ENCODE results near the gene NCKAP5.

NCKAP5 gene

DNA sequence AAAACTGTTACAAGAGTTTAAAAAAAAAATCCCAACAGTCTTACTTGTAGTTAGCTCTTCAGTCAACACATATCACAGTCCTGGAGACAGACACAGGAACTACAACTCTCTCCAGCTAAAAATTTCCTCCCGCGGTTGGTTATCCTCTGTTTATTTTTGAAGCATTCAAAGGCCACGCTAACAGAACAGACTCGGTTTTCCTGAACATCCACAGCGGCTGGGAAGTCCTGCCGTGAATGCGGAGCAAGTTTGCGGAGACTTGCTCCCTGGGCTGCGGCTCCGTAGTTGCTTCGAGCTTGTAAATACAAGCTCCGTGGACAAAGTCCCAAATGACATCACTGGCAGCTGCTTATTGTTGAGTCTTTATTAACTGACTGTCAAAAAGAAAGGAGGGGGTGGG, at the start of gene NCKAP5:
Gene NCKAP5 (minus strand): TSS at position 292 of the 400 bp plus-strand sequence. CDS start 50,937 bp downstream, outside the sequence.
- Histone ChIP-seq H3K4me2 (peak within 1 kb of the TSS; percentile 62 to 86 (median 68)), H3K9ac (peak within 1 kb of the TSS in 3 of 11 experiments; percentile 15 to 35 (median 29); a peak in 4 of 22 replicates), H3K27ac (no peak within 1 kb of the TSS), H3K4me1 (peaks cover 22 to 85% (median 64%) of the 10 kb centered on the region in 10 experiments), H4K20me1 (no peaks in the 10 kb centered on the region), H3K9me3 (replicated peaks in 1 of 11) (peaks cover 0 to 18% (median 6%) of the 10 kb centered on the region in 11 experiments; a peak in 13 of 22 replicates), H3K4me3 (peak within 1 kb of the TSS in 9 of 10 experiments; percentile 5 to 57 (median 35); a peak in 12 of 20 replicates), H3K27me3 (peaks cover 53 to 69% (median 64%) of the 10 kb centered on the region in 11 experiments), H3K36me3 (no peaks in the 10 kb centered on the region)
- no peak for TF ChIP-seq Cebpa-rat (IDR thresholded peaks at IDR 0.05)

DNA sequence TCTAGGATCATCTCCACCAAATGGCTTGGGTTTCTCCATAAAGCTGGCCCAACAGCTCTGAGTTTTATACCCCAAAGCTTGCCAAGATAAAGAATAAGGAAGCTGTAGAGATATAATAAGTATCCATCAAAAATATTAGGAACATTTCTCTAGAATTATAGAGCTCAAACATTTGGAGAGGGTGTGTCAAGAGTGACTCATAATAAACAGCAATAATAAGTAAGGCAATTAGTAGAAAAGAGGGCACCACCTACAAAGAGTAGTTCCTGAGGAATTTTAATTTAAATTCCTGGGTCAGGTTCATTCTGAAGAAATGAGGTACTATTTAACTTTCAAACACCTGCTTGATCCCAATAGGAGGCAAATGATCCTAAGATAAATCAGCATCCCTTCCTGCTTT, 41.4 kb upstream of the NCKAP5 start:
- TF ChIP-seq Cebpa-rat (IDR thresholded peaks at IDR 0.05) = no peak
- Histone ChIP-seq H4K20me1 (no peaks in the 10 kb centered on the region), H3K36me3 (no peaks in the 10 kb centered on the region), H3K27ac (no peak overlapping the region), H3K4me2 (no peak overlapping the region), H3K9me3 (replicated peaks in 1 of 11) (peaks cover 0 to 9% (median 7%) of the 10 kb centered on the region in 11 experiments; a peak in 8 of 22 replicates), H3K27me3 (no peaks in the 10 kb centered on the region), H3K9ac (no peak overlapping the region), H3K4me3 (no peak overlapping the region), H3K4me1 (no peaks in the 10 kb centered on the region)

DNA sequence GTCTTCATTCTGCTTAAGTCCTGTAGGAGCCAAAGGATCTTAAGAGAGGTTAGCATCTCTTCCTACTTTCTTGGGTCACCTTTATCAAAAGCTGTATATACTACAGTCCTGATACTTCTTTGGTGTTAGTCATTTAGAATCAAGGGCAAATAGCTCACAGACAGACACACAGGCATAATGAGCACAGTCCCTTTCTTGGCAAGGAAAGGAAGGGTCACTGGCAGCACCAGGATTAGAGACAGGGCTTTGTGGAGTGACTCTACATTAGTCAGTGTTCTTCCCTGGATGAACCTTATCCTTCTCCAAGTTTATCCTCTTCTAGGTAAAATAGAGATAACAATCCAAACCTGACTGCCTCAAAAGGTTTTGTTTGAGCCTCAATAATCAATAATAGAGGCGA, 40.0 kb upstream of the NCKAP5 start:
- H3K9me3 ChIP-seq (replicated peaks in 1 of 11) = no peaks in the 10 kb centered on the region; a peak in 1 of 22 replicates
- no peaks in the 10 kb centered on the region for H4K20me1 ChIP-seq
- no peak overlapping the region for H3K9ac ChIP-seq
- H3K4me2 ChIP-seq = no peak overlapping the region
- H3K27me3 ChIP-seq = no peaks in the 10 kb centered on the region
- no peaks in the 10 kb centered on the region for H3K36me3 ChIP-seq
- H3K4me1 ChIP-seq = no peaks in the 10 kb centered on the region
- no peak overlapping the region for H3K4me3 ChIP-seq
- H3K27ac ChIP-seq = no peak overlapping the region
- no peak for TF ChIP-seq Cebpa-rat (IDR thresholded peaks at IDR 0.05)

DNA sequence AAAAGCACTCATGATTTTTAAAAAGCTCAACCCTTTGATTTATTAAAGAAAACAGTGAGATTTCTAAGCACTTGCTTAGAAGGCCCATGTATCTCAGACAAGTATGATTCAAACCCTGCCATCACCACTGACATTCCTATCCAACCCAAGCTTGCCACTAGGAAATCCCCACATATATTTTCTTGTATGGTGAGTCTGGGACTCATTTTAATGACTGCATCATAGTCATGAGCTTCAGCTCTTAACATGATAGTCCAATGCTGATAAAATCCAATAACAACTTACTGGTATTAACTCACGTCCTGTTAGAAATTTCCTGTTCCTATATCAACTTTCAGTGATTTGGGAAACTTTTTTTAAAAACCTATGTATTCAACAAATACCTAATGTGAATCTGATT, 39.4 kb upstream of the NCKAP5 start:
- TF ChIP-seq Cebpa-rat (IDR thresholded peaks at IDR 0.05) = no peak
- Histone ChIP-seq H4K20me1 (no peaks in the 10 kb centered on the region), H3K27ac (no peak overlapping the region), H3K4me2 (no peak overlapping the region), H3K36me3 (no peaks in the 10 kb centered on the region), H3K4me1 (peaks cover 0 to 5% (median 0%) of the 10 kb centered on the region in 10 experiments; a peak in 1 of 20 replicates), H3K27me3 (no peaks in the 10 kb centered on the region; a peak in 1 of 22 replicates), H3K9me3 (replicated peaks in 1 of 11) (no peaks in the 10 kb centered on the region), H3K9ac (no peak overlapping the region), H3K4me3 (no peak overlapping the region)

DNA sequence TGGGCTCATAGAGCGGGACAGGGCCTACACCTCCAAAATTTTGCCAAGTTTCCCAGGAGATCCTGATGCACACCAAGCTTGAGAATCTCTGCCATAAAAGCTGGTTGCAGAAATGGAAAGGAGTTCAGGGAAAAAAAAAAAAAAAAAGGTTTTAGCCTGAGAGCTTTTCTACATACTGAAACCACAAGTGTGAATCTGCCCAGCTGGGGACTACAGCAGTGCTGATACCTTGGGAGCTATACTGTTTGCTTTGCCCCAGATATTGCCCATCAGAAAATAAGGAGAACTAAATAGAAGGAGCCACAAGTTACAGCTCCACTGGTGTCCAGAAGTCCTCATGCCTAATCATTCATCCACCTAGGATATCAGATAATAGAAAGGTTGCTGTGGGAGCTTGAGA, 38.4 kb upstream of the NCKAP5 start:
- no peaks in the 10 kb centered on the region; a peak in 1 of 22 replicates for H3K27me3 ChIP-seq
- TF ChIP-seq Cebpa-rat (IDR thresholded peaks at IDR 0.05) = no peak
- no peaks in the 10 kb centered on the region for H3K36me3 ChIP-seq
- no peak overlapping the region for H3K4me3 ChIP-seq
- H3K9me3 ChIP-seq (replicated peaks in 1 of 11) = no peaks in the 10 kb centered on the region
- H3K27ac ChIP-seq = no peak overlapping the region
- no peak overlapping the region for H3K9ac ChIP-seq
- no peak overlapping the region for H3K4me2 ChIP-seq
- peaks cover 0 to 9% (median 0%) of the 10 kb centered on the region in 10 experiments; a peak in 3 of 20 replicates for H3K4me1 ChIP-seq
- no peaks in the 10 kb centered on the region for H4K20me1 ChIP-seq

DNA sequence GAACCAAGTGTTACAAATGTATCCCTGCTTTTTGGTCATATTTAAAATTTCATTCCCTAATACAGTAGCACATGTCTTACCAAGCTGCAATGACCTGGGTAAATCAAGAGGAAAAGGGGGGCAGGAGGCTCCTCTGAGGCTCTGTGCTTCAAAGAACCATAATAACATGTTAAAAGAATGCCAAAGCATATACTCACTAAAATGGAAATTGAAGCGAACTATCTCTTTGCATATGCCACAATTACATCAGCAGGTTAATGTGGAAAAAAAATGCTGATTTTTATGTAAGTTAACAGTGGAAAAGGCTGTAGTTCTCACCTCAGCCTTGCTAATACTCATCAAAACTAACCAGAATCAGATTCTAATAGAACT, 37.5 kb upstream of the NCKAP5 start:
- Histone ChIP-seq H3K4me1 (peaks cover 0 to 9% (median 0%) of the 10 kb centered on the region in 10 experiments; a peak in 3 of 20 replicates), H3K4me2 (no peak overlapping the region), H4K20me1 (no peaks in the 10 kb centered on the region), H3K9ac (no peak overlapping the region), H3K27ac (no peak overlapping the region), H3K27me3 (peaks cover 0 to 2% (median 0%) of the 10 kb centered on the region in 11 experiments; a peak in 1 of 22 replicates), H3K9me3 (replicated peaks in 1 of 11) (no peaks in the 10 kb centered on the region), H3K4me3 (no peak overlapping the region), H3K36me3 (no peaks in the 10 kb centered on the region)
- TF ChIP-seq Cebpa-rat (IDR thresholded peaks at IDR 0.05) = no peak

DNA sequence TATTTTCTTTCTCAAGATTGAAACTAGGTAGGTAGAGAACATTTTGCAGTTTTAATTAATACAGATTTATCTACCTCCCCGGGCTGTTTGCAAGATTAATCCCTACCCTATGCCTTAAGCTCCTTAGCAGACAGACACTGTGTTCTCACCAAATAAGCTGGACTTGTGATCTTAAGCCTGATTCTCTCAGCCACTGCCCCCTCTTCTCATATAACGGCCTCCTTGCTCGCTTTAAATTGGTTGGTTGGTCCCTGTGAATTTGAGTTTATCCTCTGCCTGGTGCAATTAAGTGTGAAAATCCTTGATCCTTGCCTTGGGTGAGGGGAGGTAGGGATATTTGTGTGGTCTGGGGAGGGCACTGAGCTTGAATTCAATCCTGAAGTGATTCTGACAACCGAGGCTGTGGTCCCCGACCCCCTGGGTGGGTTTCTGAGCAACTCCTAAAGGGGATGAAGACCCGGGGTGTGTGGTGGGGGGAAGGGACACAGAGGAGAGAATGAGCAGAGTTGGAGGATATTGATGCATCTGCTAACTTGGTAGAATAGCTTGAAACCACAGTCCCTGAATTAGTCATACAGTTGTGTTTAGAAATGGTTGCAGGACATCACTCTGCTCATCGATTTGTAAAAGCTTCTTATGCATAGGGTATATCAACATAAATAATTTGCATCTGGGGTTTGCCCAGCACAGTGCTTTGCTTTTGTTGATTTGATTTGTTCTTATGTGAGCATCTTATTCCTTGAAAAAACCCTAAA, 36.9 kb upstream of the NCKAP5 start:
- Histone ChIP-seq H3K9ac (no peak overlapping the region), H3K27ac (no peak overlapping the region), H3K4me3 (no peak overlapping the region), H3K4me1 (peaks cover 0 to 9% (median 0%) of the 10 kb centered on the region in 10 experiments; a peak in 5 of 20 replicates), H3K9me3 (replicated peaks in 1 of 11) (no peaks in the 10 kb centered on the region), H3K27me3 (peaks cover 0 to 8% (median 0%) of the 10 kb centered on the region in 11 experiments; a peak in 3 of 22 replicates), H3K4me2 (no peak overlapping the region), H4K20me1 (no peaks in the 10 kb centered on the region), H3K36me3 (no peaks in the 10 kb centered on the region)
- TF ChIP-seq Cebpa-rat (IDR thresholded peaks at IDR 0.05) = no peak

DNA sequence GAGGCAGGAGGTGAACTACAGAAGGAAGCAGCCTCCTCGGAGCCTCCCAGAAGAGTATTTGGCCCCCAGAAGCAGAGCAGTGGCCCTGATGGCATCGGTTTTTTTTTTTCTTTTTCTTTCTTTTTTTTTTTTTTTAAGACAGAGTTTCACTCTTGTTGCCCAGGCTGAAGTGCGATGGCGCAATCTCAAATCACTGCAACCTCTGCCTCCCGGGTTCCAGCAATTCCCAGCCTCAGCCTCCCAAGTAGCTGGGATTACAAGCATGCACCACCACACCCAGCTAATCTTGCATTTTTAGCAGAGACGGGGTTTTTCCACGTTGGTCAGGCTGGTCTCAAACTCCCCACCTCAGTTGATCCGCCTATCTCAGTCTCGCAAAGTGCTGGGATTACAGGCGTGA, 34.8 kb upstream of the NCKAP5 start:
- peaks cover 0 to 9% (median 0%) of the 10 kb centered on the region in 10 experiments; a peak in 5 of 20 replicates for H3K4me1 ChIP-seq
- H3K27ac ChIP-seq = no peak overlapping the region
- no peak overlapping the region for H3K4me2 ChIP-seq
- no peaks in the 10 kb centered on the region for H4K20me1 ChIP-seq
- H3K36me3 ChIP-seq = no peaks in the 10 kb centered on the region
- TF ChIP-seq Cebpa-rat (IDR thresholded peaks at IDR 0.05) = no peak
- no peaks in the 10 kb centered on the region for H3K9me3 ChIP-seq (replicated peaks in 1 of 11)
- H3K9ac ChIP-seq = no peak overlapping the region
- H3K27me3 ChIP-seq = peaks cover 0 to 8% (median 0%) of the 10 kb centered on the region in 11 experiments; a peak in 3 of 22 replicates
- no peak overlapping the region for H3K4me3 ChIP-seq

DNA sequence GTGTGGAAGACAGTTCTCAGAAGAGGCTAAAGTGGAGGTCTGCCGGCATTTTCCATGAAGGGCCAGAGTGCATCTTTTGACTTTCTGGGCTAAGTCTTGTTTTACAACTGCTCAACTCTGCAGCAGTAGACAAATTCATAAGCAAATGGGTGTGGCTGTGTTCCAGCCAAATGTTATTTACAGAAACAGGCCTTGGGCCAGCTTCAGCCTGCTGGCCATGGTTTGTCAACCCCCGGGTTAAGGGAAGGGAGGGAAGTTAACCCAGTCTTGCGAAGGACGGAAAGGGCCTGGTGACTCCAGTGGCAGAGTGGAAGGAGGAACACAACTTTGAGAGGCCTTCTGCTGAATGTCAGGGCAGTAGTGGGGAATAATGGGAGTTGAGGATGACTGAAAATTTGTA, 34.3 kb upstream of the NCKAP5 start:
- H3K27ac ChIP-seq = no peak overlapping the region
- TF ChIP-seq Cebpa-rat (IDR thresholded peaks at IDR 0.05) = no peak
- peak overlapping the region in 4 of 11 experiments; percentile 4 to 21 (median 14); a peak in 3 of 22 replicates for H3K4me2 ChIP-seq
- H3K4me3 ChIP-seq = no peak overlapping the region
- no peaks in the 10 kb centered on the region for H3K9me3 ChIP-seq (replicated peaks in 1 of 11)
- H3K27me3 ChIP-seq = peaks cover 0 to 8% (median 0%) of the 10 kb centered on the region in 11 experiments; a peak in 3 of 22 replicates
- peaks cover 0 to 9% (median 0%) of the 10 kb centered on the region in 10 experiments; a peak in 5 of 20 replicates for H3K4me1 ChIP-seq
- no peaks in the 10 kb centered on the region for H3K36me3 ChIP-seq
- no peak overlapping the region for H3K9ac ChIP-seq
- no peaks in the 10 kb centered on the region for H4K20me1 ChIP-seq

Measured in BLaER1 treated with 17β-estradiol and CSF1 and Interleukin-3, amounts not matched to agents 10 nM and 100 nM (cell line).